Measurements from ENCODE around the gene SLC38A10. TPM values are rescaled to one million over a fixed set of nuclear protein-coding genes. Genes with fewer than 3 reads are reported as not detected.

Gene SLC38A10
- total and polyA plus RNA-seq, 2 experiments from 2014 or later: 94.4 to 131 TPM

DNA sequence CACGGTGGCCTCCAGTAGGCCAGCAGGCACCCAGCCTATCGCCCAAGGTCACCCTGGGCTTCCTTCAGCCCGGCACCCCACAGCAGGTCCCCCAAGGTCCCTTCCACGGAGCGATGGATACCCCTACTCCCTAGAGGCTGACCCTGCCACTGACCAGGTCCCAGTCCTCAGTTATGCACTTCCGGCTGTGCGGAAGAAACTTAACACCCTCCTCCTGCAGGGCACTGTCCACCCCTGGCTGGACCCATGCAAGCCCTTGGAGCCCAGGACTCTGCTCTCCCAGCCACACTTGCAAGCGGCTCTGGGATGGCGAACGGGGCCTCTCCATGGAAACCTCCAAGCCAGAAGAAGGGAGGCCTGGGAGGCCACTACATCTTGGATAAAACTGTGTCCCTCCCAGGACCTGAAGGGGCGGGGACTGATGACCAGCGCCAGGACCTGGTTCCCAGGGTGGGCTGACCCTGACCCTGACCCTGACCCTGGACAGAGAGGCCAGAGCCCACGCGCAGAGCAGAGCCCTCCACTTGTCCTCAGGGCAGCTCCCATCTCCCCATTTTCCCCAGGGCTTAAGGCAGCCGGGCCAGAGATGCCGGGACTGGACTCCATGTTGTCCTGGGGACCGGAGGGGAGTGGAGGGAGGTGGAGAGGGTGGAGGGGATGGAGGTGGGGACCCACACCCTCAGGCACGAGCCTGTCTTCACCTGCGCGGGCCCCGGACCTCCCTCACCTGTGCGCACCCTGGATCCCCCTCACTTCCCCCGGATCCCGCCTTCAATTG lies 73.1 kb downstream of the SLC38A10 start:
- TF ChIP-seq, protein P1, sequence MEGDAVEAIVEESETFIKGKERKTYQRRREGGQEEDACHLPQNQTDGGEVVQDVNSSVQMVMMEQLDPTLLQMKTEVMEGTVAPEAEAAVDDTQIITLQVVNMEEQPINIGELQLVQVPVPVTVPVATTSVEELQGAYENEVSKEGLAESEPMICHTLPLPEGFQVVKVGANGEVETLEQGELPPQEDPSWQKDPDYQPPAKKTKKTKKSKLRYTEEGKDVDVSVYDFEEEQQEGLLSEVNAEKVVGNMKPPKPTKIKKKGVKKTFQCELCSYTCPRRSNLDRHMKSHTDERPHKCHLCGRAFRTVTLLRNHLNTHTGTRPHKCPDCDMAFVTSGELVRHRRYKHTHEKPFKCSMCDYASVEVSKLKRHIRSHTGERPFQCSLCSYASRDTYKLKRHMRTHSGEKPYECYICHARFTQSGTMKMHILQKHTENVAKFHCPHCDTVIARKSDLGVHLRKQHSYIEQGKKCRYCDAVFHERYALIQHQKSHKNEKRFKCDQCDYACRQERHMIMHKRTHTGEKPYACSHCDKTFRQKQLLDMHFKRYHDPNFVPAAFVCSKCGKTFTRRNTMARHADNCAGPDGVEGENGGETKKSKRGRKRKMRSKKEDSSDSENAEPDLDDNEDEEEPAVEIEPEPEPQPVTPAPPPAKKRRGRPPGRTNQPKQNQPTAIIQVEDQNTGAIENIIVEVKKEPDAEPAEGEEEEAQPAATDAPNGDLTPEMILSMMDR (IDR thresholded peaks at IDR 0.05; ENCODE audit: low read depth, low read length): no peak
- Histone ChIP-seq H3K4me1 (ENCODE audit: low read depth) (no peaks in the 10 kb centered on the region), H3K36me3 (no peaks in the 10 kb centered on the region), H3K27me3 (no peaks in the 10 kb centered on the region), H3K27ac (no peak overlapping the region), H3K4me3 (peak overlapping the region; percentile 82), H3K9me3 (ENCODE audit: low read depth) (no peaks in the 10 kb centered on the region)
- DNase-seq (ENCODE audit: low read depth in 1 of 2, low spot score in 1 of 2): no peak

GRCh38 chr17:81221371-81221841 lies 73.7 kb downstream of the SLC38A10 start:
- Histone ChIP-seq H3K9me3 (ENCODE audit: low read depth) (no peaks in the 10 kb centered on the region), H3K4me3 (no peak overlapping the region), H3K36me3 (no peaks in the 10 kb centered on the region), H3K4me1 (ENCODE audit: low read depth) (no peaks in the 10 kb centered on the region), H3K27ac (no peak overlapping the region), H3K27me3 (no peaks in the 10 kb centered on the region)
- DNase-seq (ENCODE audit: low read depth in 1 of 2, low spot score in 1 of 2): no peak
- TF ChIP-seq, protein P1 (IDR thresholded peaks at IDR 0.05; ENCODE audit: low read depth, low read length): no peak

DNA sequence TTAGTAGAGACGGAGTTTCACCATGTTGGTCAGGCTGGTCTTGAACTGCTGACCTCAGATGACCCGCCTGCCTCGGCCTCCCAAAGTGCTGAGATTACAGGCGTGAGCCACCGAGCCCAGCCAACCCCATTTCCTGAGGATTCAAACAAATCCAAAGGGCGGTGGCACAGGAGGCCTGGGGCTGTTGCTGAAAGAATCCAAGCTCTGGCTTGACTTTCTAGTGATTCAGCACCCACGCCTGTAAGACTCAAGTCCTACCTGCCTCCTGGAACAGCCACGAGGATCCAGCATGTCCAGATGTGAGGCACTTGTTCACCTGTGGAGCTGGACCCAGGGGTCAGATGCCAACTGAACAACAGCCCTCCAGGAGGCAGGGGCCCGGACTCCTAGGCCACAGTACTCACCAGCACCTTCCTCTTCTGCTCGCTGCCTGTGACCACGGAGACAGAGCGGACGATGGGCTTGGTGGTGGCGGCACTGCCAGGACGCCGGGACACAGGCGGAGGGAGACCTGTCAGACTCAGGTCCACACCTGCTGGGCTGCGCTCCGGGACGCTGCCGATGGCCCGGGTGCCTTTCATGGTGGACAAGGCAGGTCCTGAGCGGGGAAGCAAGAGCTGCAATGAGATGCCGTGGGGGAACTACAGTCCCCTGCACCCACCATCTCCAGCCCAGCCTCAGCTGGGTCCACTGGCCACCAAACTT lies 75.5 kb downstream of the SLC38A10 start:
- TF ChIP-seq, protein P1 (IDR thresholded peaks at IDR 0.05; ENCODE audit: low read depth, low read length): no peak
- H3K4me1 ChIP-seq (ENCODE audit: low read depth): no peaks in the 10 kb centered on the region
- H3K9me3 ChIP-seq (ENCODE audit: low read depth): no peaks in the 10 kb centered on the region
- H3K4me3 ChIP-seq: no peak overlapping the region
- DNase-seq (ENCODE audit: low read depth in 1 of 2, low spot score in 1 of 2): no peak
- no peaks in the 10 kb centered on the region for H3K27me3 ChIP-seq
- no peak overlapping the region for H3K27ac ChIP-seq
- no peaks in the 10 kb centered on the region for H3K36me3 ChIP-seq

GRCh38 chr17:81218991-81219390 lies 76.1 kb downstream of the SLC38A10 start:
- no peak overlapping the region for H3K4me3 ChIP-seq
- no peaks in the 10 kb centered on the region for H3K36me3 ChIP-seq
- no peak overlapping the region for H3K27ac ChIP-seq
- H3K9me3 ChIP-seq (ENCODE audit: low read depth): no peaks in the 10 kb centered on the region
- TF ChIP-seq, protein P1 (IDR thresholded peaks at IDR 0.05; ENCODE audit: low read depth, low read length): no peak
- H3K4me1 ChIP-seq (ENCODE audit: low read depth): no peaks in the 10 kb centered on the region
- no peak for DNase-seq (ENCODE audit: low read depth in 1 of 2, low spot score in 1 of 2)
- H3K27me3 ChIP-seq: no peaks in the 10 kb centered on the region

- no peak overlapping the region for H3K27ac ChIP-seq
- no peaks in the 10 kb centered on the region for H3K27me3 ChIP-seq
- TF ChIP-seq, protein P1 (IDR thresholded peaks at IDR 0.05; ENCODE audit: low read depth, low read length): no peak
- H3K36me3 ChIP-seq: no peaks in the 10 kb centered on the region
- H3K9me3 ChIP-seq (ENCODE audit: low read depth): no peaks in the 10 kb centered on the region
- no peak for DNase-seq (ENCODE audit: low read depth in 1 of 2, low spot score in 1 of 2)
- H3K4me3 ChIP-seq: no peak overlapping the region
- no peaks in the 10 kb centered on the region for H3K4me1 ChIP-seq (ENCODE audit: low read depth)
Measured at GRCh38 chr17:81218459-81218858, 76.6 kb downstream of the SLC38A10 start.
